Liver (tissue), 3 donors: Measurements from ENCODE around the gene ANO4.

ENCODE experiments used
- ATF3 ChIP-seq: IDR thresholded peaks from 2 replicates; pipeline ENCODE4 v1.6.1; 2016; ENCODE audit warnings: antibody characterized with exemption
- CTCF ChIP-seq: fragments of 150-350 bp; IDR thresholded peaks from 2 replicates; pipeline ENCODE4 v1.5.1; 2017; ENCODE audit warnings: improper control_type of control experiment, low read depth, low read length; ENCODE audit not compliant: missing input control
- GABPA ChIP-seq, 2 donors: IDR thresholded peaks in 1 of 2; conservative IDR thresholded peaks in 1 of 2; 2 replicates each; pipeline ENCODE4 v1.6.1; 2016; ENCODE audit warnings: antibody characterized with exemption in 2 of 2, mild to moderate bottlenecking in 1 of 2, moderate library complexity in 1 of 2
- NR2F2 ChIP-seq: IDR thresholded peaks from 2 replicates; pipeline ENCODE4 v1.6.1; 2016; ENCODE audit warnings: antibody characterized with exemption
- RAD21 ChIP-seq, 2 donors: IDR thresholded peaks; 2 replicates each; pipeline ENCODE4 v1.6.1; 2016; ENCODE audit warnings: antibody characterized with exemption in 2 of 2, mild to moderate bottlenecking in 2 of 2
- REST ChIP-seq: IDR thresholded peaks from 2 replicates; pipeline ENCODE4 v1.6.1; 2016; ENCODE audit warnings: antibody characterized with exemption, mild to moderate bottlenecking
- SP1 ChIP-seq: IDR thresholded peaks from 2 replicates; pipeline ENCODE4 v1.6.1; 2018; ENCODE audit warnings: antibody characterized with exemption, mild to moderate bottlenecking
- TAF1 ChIP-seq: conservative IDR thresholded peaks from 2 replicates; pipeline ENCODE4 v1.6.1; 2016; ENCODE audit warnings: antibody characterized with exemption, mild to moderate bottlenecking
- YY1 ChIP-seq: IDR thresholded peaks from 2 replicates; pipeline ENCODE4 v1.6.1; 2016; ENCODE audit warnings: antibody characterized with exemption, mild to moderate bottlenecking
- TF ChIP-seq, protein P1 (sequence below): IDR thresholded peaks from 2 replicates; pipeline ENCODE4 v1.6.1; 2016; ENCODE audit warnings: antibody characterized with exemption
- TF ChIP-seq, protein P2 (sequence below): IDR thresholded peaks from 2 replicates; pipeline ENCODE4 v1.6.1; 2016; ENCODE audit warnings: antibody characterized with exemption
- donor health status: healthy.
- donor health status: healthy.

- TF ChIP-seq RAD21 (IDR thresholded peaks at IDR 0.05) (no peak), YY1 (no peak), CTCF (no peak), GABPA (IDR thresholded peaks at IDR 0.05 in 1 of 2, conservative IDR thresholded peaks at IDR 0.05 in 1 of 2) (no peak), REST (no peak), SP1 (no peak), ATF3 (no peak), TAF1 (no peak), NR2F2 (no peak)
- TF ChIP-seq, protein P1, sequence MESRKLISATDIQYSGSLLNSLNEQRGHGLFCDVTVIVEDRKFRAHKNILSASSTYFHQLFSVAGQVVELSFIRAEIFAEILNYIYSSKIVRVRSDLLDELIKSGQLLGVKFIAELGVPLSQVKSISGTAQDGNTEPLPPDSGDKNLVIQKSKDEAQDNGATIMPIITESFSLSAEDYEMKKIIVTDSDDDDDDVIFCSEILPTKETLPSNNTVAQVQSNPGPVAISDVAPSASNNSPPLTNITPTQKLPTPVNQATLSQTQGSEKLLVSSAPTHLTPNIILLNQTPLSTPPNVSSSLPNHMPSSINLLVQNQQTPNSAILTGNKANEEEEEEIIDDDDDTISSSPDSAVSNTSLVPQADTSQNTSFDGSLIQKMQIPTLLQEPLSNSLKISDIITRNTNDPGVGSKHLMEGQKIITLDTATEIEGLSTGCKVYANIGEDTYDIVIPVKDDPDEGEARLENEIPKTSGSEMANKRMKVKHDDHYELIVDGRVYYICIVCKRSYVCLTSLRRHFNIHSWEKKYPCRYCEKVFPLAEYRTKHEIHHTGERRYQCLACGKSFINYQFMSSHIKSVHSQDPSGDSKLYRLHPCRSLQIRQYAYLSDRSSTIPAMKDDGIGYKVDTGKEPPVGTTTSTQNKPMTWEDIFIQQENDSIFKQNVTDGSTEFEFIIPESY, result no peak
- TF ChIP-seq, protein P2, sequence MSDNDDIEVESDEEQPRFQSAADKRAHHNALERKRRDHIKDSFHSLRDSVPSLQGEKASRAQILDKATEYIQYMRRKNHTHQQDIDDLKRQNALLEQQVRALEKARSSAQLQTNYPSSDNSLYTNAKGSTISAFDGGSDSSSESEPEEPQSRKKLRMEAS, result no peak
Observed at GRCh38 chr12:100798286-100799160, 3.9 kb downstream of the ANO4 start.
